ENCODE measurements around the gene CNN2.

- no peak for TF ChIP-seq CTCF (IDR thresholded peaks at IDR 0.05)
- no peak for TF ChIP-seq POLR2A (IDR thresholded peaks at IDR 0.05)
Measured at GRCh38 chr19:1027650-1028061, 1.2 kb downstream of the CNN2 start.
